ENCODE results near the gene CAV3.

CAV3 gene

DNA sequence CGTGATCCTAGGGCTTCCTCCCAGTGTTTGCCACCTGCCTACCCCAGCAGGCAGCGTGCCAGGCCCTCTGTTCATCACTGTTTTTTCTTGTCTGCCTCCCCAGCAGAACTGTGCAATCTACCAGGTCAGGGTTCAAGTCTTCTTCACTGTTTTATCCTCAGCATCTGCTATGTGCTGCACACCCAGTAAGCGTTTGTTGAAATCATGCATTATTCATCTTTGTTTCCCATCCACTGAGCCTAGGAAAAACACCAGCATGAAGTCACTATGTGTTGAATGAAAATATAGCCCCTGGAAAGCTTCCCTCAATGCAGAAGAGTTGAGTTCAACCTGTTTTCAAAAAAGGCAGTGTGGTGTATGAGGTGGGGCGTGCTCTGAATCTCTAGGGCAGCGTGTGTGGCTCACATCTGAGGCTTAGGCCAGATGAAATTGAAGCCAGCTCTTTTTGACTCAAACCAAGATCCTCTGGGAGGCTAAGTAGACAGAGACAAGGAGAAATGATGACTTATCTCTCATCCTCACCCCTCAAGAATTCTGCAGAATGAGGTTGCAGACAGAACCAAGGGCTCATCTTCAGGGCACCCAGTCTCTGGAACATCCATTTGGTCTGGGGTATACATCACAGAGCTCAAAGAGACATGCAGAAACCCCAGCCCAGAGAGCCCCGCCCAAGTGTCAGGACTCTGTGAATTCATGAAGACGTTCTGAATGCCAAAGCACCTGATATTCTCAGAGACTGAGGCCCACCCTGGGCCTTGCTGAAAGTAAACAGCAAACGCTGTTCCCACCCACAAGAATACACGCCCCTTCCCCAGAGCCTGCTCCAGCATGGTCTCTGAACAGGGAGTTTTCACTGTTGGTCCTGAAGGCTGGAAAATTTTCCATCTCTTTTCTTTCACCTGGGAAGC lies 5.7 kb upstream of the CAV3 start:
- no peak overlapping the region for H3K4me3 ChIP-seq (ENCODE audit: low read depth, low read length)
- TF ChIP-seq, protein P1, sequence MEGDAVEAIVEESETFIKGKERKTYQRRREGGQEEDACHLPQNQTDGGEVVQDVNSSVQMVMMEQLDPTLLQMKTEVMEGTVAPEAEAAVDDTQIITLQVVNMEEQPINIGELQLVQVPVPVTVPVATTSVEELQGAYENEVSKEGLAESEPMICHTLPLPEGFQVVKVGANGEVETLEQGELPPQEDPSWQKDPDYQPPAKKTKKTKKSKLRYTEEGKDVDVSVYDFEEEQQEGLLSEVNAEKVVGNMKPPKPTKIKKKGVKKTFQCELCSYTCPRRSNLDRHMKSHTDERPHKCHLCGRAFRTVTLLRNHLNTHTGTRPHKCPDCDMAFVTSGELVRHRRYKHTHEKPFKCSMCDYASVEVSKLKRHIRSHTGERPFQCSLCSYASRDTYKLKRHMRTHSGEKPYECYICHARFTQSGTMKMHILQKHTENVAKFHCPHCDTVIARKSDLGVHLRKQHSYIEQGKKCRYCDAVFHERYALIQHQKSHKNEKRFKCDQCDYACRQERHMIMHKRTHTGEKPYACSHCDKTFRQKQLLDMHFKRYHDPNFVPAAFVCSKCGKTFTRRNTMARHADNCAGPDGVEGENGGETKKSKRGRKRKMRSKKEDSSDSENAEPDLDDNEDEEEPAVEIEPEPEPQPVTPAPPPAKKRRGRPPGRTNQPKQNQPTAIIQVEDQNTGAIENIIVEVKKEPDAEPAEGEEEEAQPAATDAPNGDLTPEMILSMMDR (IDR thresholded peaks at IDR 0.05; ENCODE audit: insufficient read depth, low read depth, low read length, missing control alignments) = no peak
- no peak for DNase-seq (ENCODE audit: low read depth)

DNA sequence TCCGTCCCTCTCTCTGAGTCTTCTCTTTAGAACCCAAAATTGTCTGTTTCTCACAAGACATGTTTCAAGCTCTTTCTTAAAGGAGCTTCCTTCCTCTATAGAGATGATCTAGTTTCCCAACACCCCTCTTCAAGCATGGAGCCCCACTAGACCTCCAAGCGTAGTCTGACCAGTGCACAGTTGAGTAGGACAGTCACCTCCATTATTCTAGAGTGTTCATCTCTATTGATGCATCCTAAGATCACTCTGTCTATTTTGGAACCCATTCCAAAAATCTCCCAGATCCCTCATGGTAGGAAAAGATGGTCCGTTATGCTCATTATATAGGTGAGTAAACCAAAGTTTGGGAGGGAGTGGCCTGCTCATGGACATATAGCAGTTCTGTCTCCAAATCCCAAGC lies 4.1 kb upstream of the CAV3 start:
- H3K4me3 ChIP-seq (ENCODE audit: low read depth, low read length) = no peak overlapping the region
- TF ChIP-seq, protein P1 (IDR thresholded peaks at IDR 0.05; ENCODE audit: insufficient read depth, low read depth, low read length, missing control alignments) = no peak
- DNase-seq (ENCODE audit: low read depth) = no peak

DNA sequence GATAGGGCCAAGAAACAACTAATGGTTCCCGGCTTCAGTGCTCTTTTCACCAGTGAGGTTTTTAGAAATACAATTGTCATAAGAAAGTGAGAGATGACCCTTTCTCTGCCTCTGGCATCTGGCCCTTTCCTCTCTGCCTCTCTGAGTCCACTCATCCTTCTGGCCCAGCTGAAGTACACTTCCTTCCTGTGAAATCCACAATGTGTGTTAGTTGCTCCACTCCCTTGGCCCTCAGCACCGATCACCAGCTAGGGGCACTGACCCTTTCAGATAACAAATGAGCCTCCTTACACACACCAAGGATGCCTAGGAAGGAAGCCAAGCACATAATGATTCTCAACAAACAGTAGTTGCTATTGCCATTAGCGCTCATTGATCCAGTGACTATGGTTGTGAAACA lies 2.9 kb upstream of the CAV3 start:
- DNase-seq (ENCODE audit: low read depth) = no peak
- no peak overlapping the region for H3K4me3 ChIP-seq (ENCODE audit: low read depth, low read length)
- TF ChIP-seq, protein P1 (IDR thresholded peaks at IDR 0.05; ENCODE audit: insufficient read depth, low read depth, low read length, missing control alignments) = no peak

DNA sequence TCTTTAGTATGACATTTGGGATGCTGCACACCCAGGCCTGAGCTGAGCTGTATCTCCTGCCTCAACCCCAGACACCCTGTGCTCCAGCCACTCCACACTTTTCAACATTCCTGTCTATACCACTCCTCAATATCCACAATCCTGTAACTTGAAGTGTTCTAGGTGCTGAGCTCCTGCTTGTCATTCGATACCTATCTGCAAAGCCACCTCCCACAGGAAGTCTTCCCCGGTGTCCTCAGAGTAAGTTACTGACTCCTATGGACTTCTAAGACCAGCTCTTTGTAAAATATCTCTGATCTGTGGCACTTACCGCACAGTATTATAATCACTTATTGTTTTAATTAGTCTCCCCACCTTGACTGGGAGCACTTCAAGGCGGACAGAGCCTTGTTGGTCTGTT lies 1.2 kb upstream of the CAV3 start:
- TF ChIP-seq, protein P1 (IDR thresholded peaks at IDR 0.05; ENCODE audit: insufficient read depth, low read depth, low read length, missing control alignments) = no peak
- DNase-seq (ENCODE audit: low read depth) = no peak
- no peak overlapping the region for H3K4me3 ChIP-seq (ENCODE audit: low read depth, low read length)

DNA sequence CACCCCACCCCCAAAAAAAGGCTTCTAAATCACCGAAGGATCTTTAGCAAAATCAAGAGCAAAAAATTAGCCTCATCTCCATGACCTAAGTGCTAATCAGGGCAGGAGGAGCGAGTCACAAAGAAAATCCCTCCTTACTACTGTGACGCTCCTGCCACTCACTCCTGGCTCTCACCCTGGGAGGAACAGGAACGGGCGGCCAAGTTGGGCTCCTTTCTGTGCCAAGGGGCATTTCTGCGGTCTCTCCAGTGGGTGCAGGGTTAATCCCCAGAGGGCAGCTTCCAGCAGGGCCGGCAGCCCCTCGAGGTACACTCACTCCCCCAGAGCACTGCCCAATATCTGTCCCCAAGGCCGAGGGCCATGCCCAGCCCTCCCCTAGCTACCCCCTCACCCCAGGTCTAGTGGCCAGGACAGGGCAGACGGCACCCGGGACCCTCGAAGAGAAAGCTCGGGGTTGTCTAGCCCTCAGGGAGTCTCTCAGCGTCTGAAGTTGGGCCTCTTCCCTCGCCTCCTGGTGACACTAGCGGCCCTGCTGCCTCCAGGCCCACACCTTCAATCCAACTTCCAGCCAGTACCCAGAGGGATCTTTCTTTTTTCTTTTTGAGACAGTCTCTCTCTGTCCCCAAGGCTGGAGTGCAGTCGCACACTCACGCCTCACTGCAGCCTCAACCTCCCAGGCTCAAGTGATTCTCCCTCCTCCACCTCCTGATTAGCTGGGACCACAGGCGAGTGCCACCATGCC lies 706 bp downstream of the CAV3 start:
- no peak for DNase-seq (ENCODE audit: low read depth)
- no peak overlapping the region for H3K4me3 ChIP-seq (ENCODE audit: low read depth, low read length)
- TF ChIP-seq, protein P1 (IDR thresholded peaks at IDR 0.05; ENCODE audit: insufficient read depth, low read depth, low read length, missing control alignments) = no peak

DNA sequence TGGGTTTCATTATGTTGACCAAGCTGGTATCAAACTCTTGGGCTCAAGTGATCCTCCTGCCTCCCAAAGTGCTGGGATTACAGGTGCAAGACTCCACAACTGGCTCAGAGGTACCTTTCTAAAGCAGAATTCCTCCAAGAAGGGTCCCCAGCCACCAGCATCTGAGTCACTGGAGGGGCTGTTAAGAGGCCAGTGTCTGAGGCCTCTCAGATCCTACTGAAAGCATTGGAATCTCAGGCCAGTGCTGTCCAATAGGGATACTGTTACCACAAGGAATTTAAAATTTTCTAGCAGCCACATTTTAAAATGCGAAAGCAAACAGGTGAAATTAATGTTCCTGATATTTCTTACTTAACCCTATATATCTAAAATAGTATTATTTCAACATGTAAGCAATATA lies 1.3 kb downstream of the CAV3 start:
- TF ChIP-seq, protein P1 (IDR thresholded peaks at IDR 0.05; ENCODE audit: insufficient read depth, low read depth, low read length, missing control alignments) = no peak
- DNase-seq (ENCODE audit: low read depth) = no peak

More for the DNA sequence above, 1.3 kb downstream of the CAV3 start:
- H3K4me3 ChIP-seq (ENCODE audit: low read depth, low read length) = no peak overlapping the region
